OCI-LY1 (cell line): ENCODE data around the gene TRMT44.

Experiments
- EZH2 ChIP-seq: fragments of 200-600 bp; sonication (generic), shearing (Covaris generic); IDR thresholded peaks from 2 replicates; pipeline ENCODE4 v1.8.0; 2017; ENCODE audit warnings: borderline replicate concordance, mixed run types, mild to moderate bottlenecking, antibody characterized with exemption, low read length, moderate library complexity, mixed read lengths
- TF ChIP-seq, protein P1 (sequence below): fragments of 200-600 bp; sonication (generic), shearing (Covaris generic); IDR thresholded peaks from 2 replicates; pipeline ENCODE4 v1.5.1; 2017; ENCODE audit warnings: mild to moderate bottlenecking, antibody characterized with exemption, low read length, moderate library complexity, mixed read lengths

DNA sequence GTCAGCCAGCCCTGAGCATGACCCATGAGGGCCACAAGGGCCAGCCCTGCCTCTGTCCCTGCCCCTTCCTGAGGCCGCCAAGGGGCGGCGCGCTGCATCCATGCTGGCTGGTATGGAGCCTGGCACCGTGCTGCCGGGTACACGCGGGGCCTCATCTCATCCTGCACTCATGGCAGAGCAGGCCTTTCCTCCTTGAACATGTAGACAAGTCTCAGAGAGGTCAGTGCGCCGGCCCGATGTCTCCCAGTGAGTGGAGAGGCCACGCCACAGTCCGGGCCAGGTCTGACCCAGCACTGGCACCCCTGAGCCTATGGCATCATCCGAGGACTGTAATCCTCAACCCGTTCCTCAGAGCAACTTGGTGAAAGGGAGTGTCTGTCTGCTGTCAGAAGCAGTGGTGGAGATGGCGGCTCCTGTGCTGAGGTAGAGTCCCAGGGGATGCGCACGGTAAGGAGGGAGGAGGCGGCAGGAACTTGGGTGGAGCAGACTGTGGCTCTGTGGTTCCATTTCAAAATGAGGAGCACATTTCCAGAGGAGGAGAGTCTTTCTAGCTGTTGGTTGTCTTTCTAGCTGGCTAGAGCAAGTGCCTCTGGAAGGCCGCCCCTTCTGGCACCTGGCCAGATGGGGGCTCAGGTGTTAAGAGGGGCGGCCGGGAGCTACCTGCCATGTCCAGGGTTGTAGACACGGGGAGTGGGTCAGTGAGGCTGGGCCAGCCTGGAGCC lies 32.8 kb downstream of the TRMT44 start:
- TF ChIP-seq, protein P1, sequence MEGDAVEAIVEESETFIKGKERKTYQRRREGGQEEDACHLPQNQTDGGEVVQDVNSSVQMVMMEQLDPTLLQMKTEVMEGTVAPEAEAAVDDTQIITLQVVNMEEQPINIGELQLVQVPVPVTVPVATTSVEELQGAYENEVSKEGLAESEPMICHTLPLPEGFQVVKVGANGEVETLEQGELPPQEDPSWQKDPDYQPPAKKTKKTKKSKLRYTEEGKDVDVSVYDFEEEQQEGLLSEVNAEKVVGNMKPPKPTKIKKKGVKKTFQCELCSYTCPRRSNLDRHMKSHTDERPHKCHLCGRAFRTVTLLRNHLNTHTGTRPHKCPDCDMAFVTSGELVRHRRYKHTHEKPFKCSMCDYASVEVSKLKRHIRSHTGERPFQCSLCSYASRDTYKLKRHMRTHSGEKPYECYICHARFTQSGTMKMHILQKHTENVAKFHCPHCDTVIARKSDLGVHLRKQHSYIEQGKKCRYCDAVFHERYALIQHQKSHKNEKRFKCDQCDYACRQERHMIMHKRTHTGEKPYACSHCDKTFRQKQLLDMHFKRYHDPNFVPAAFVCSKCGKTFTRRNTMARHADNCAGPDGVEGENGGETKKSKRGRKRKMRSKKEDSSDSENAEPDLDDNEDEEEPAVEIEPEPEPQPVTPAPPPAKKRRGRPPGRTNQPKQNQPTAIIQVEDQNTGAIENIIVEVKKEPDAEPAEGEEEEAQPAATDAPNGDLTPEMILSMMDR: no peak
- TF ChIP-seq EZH2: no peak
